GM21423 (cell line): ENCODE results near the gene HIPK2.
A peak's percentile ranks its signal among the peaks of the same experiment; 100 is the strongest.

Experiments used
- ATAC-seq: cut with Tn5 transposase; IDR thresholded peaks from one replicate; pipeline ENCODE4 v1.9.1; 2021; ENCODE audit warnings: mild to moderate bottlenecking, moderate library complexity; ENCODE audit not compliant: unreplicated experiment

Gene HIPK2

GRCh38 chr7:139699640-139700504 is 77.9 kb downstream of the HIPK2 start:
- no peak for ATAC-seq

- ATAC-seq, result no peak
Measured at GRCh38 chr7:139698844-139699243, 79.0 kb downstream of the HIPK2 start.

- ATAC-seq, result no peak
Measured at GRCh38 chr7:139698278-139698677, 79.5 kb downstream of the HIPK2 start.

- ATAC-seq, result no peak
Measured at GRCh38 chr7:139697056-139697455, 80.7 kb downstream of the HIPK2 start.

GRCh38 chr7:139696552-139696951 is 81.2 kb downstream of the HIPK2 start:
- no peak for ATAC-seq

GRCh38 chr7:139695588-139695987 is 82.2 kb downstream of the HIPK2 start:
- no peak for ATAC-seq

- no peak for ATAC-seq
Measured at GRCh38 chr7:139695051-139695450, 82.7 kb downstream of the HIPK2 start.

GRCh38 chr7:139694389-139694676 is 83.5 kb downstream of the HIPK2 start:
- no peak for ATAC-seq

GRCh38 chr7:139693651-139694388 is 84.0 kb downstream of the HIPK2 start:
- ATAC-seq, result no peak

- no peak for ATAC-seq
Measured at GRCh38 chr7:139692723-139693122, 85.1 kb downstream of the HIPK2 start.

- ATAC-seq, result no peak
Measured at GRCh38 chr7:139691253-139691781, 86.5 kb downstream of the HIPK2 start.

GRCh38 chr7:139687980-139688632 is 89.7 kb downstream of the HIPK2 start:
- no peak for ATAC-seq

- ATAC-seq, result no peak
Measured at GRCh38 chr7:139687211-139687954, 90.4 kb downstream of the HIPK2 start.

- no peak for ATAC-seq
Measured at GRCh38 chr7:139683137-139683921, 94.5 kb downstream of the HIPK2 start.

GRCh38 chr7:139682136-139683013 is 95.4 kb downstream of the HIPK2 start:
- no peak for ATAC-seq

- no peak for ATAC-seq
Measured at GRCh38 chr7:139681812-139682135, 96.0 kb downstream of the HIPK2 start.

- ATAC-seq, result no peak
Measured at GRCh38 chr7:139681463-139681755, 96.4 kb downstream of the HIPK2 start.

GRCh38 chr7:139680676-139681462 is 96.9 kb downstream of the HIPK2 start:
- ATAC-seq, result peak; percentile 61
